Left hindlimb (tissue), 1 donor: Measurements from ENCODE around the gene SRD5A3.
A peak's percentile ranks its signal among the peaks of the same experiment; 100 is the strongest.

Experiments used
- DNase-seq: peaks from one replicate; pipeline ENCODE4 v3.0.0-alpha.2; 2018

SRD5A3 gene

GRCh38 chr4:55378617-55379467 is 32.8 kb downstream of the SRD5A3 start:
- no peak for DNase-seq

GRCh38 chr4:55380576-55380975 is 34.5 kb downstream of the SRD5A3 start:
- DNase-seq = no peak

GRCh38 chr4:55381502-55381901 is 35.5 kb downstream of the SRD5A3 start:
- no peak for DNase-seq

GRCh38 chr4:55382488-55383003 is 36.5 kb downstream of the SRD5A3 start:
- no peak for DNase-seq

- no peak for DNase-seq
Observed at GRCh38 chr4:55385201-55385649, 39.2 kb downstream of the SRD5A3 start.

GRCh38 chr4:55386073-55386472 is 40.0 kb downstream of the SRD5A3 start:
- DNase-seq = no peak

GRCh38 chr4:55386840-55387239 is 40.8 kb downstream of the SRD5A3 start:
- no peak for DNase-seq

GRCh38 chr4:55393461-55394320 is 47.6 kb downstream of the SRD5A3 start:
- DNase-seq = no peak

- no peak for DNase-seq
Observed at GRCh38 chr4:55395218-55395528, 49.1 kb downstream of the SRD5A3 start.

- peak; percentile 92 for DNase-seq
Observed at GRCh38 chr4:55395529-55396307, 49.7 kb downstream of the SRD5A3 start, which contains the start of gene TMEM165. TSS of gene TMEM165 (plus strand) at chr4:55395957. CDS start at chr4:55396190, 233 bp downstream.

GRCh38 chr4:55396308-55397125 is 50.5 kb downstream of the SRD5A3 start:
- DNase-seq = peak; percentile 74

GRCh38 chr4:55397126-55397436 is 51.0 kb downstream of the SRD5A3 start:
- DNase-seq = peak; percentile 54

GRCh38 chr4:55397520-55398321 is 51.7 kb downstream of the SRD5A3 start:
- DNase-seq = no peak

GRCh38 chr4:55398461-55398860 is 52.4 kb downstream of the SRD5A3 start:
- no peak for DNase-seq

- DNase-seq = no peak
Observed at GRCh38 chr4:55398966-55399365, 52.9 kb downstream of the SRD5A3 start.

GRCh38 chr4:55399581-55399980 is 53.5 kb downstream of the SRD5A3 start:
- no peak for DNase-seq

- no peak for DNase-seq
Observed at GRCh38 chr4:55405073-55405472, 59.0 kb downstream of the SRD5A3 start.

GRCh38 chr4:55406545-55406944 is 60.5 kb downstream of the SRD5A3 start:
- no peak for DNase-seq

- DNase-seq = no peak
Observed at GRCh38 chr4:55407119-55407518, 61.1 kb downstream of the SRD5A3 start.

- DNase-seq = no peak
Observed at GRCh38 chr4:55407764-55408163, 61.7 kb downstream of the SRD5A3 start.
